Gastroesophageal sphincter (tissue), 3 donors: ENCODE results near the gene BDP1.

Experiments
- POLR2A ChIP-seq, 2 donors: fragments of 450-650 bp; IDR thresholded peaks; one replicate each; pipeline ENCODE4 v1.6.1; 2017; ENCODE audit warnings: antibody characterized with exemption in 2 of 2, mild to moderate bottlenecking in 2 of 2, moderate library complexity in 1 of 2
- POLR2AphosphoS5 ChIP-seq: sonication (generic); formaldehyde crosslinking; IDR thresholded peaks from one replicate; pipeline ENCODE4 v1.6.1; 2017; ENCODE audit warnings: antibody characterized with exemption
- TF ChIP-seq, protein P1 (sequence below), 4 experiments: fragments of 200-600 bp in 2 of 4; fragments of 450-650 bp in 2 of 4; sonication (generic) in 1 of 4; IDR thresholded peaks; one replicate each; pipeline ENCODE4 v1.5.1; 2017 to 2019; ENCODE audit warnings: antibody characterized with exemption in 4 of 4, mild to moderate bottlenecking in 2 of 4, moderate library complexity in 2 of 4

DNA sequence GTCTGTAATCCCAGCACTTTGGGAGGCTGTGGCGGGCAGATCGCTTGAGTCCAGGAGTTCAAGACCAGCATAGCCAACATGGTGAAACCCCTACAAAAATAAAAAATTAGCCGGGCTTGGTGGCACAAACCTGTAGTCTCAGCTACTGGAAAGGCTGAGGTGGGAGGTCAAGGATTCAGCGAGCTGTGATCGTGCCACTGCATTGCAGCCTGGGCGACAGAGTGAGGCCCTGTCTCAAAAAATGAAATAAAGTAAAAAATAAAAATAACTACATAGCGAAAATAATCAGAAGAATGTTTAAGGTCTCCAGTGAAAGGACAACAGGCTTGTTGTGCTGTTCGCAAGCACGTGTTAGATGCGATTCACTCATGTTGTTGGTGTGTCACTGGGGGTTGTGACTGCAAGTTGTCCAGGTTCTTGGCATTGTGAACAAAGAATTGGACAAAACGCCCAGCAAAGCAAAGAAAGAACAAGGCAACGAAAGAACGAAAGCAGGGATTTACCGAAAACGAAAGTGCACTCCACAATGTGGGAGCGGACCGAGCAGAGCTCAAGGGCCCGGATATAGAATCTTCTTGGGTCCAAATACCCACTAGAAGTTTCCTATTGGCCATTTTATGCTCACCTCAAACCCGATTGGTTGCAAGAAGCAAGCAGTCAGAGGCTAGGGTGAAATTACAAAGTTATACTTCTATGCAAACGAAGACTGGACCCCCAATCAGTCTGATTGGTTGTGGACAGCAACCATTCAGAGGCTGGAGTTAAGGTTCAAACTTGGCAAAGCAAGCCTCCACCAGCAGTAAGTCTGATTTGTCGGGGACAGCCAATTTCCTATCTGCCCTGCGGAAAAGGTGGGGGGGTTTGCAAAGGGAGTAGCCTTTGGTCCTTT, 130.8 kb downstream of the BDP1 start:
- TF ChIP-seq, protein P1, sequence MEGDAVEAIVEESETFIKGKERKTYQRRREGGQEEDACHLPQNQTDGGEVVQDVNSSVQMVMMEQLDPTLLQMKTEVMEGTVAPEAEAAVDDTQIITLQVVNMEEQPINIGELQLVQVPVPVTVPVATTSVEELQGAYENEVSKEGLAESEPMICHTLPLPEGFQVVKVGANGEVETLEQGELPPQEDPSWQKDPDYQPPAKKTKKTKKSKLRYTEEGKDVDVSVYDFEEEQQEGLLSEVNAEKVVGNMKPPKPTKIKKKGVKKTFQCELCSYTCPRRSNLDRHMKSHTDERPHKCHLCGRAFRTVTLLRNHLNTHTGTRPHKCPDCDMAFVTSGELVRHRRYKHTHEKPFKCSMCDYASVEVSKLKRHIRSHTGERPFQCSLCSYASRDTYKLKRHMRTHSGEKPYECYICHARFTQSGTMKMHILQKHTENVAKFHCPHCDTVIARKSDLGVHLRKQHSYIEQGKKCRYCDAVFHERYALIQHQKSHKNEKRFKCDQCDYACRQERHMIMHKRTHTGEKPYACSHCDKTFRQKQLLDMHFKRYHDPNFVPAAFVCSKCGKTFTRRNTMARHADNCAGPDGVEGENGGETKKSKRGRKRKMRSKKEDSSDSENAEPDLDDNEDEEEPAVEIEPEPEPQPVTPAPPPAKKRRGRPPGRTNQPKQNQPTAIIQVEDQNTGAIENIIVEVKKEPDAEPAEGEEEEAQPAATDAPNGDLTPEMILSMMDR (IDR thresholded peaks at IDR 0.05) = no peak
- TF ChIP-seq POLR2A (IDR thresholded peaks at IDR 0.05) (no peak), POLR2AphosphoS5 (no peak)
